Measurements from ENCODE around the gene NMT1. TPM values are rescaled to one million over a fixed set of nuclear protein-coding genes. Genes with fewer than 3 reads are reported as not detected.
"Not testable (repeated sequence)": the region's sequence is repeated elsewhere in the genome, so short reads cannot be mapped to it uniquely, and the experiment has no call there.

NMT1 gene
- total RNA-seq, 1 experiment from 2014 or later: 173 TPM

GRCh38 chr17:45123930-45124796, 63.0 kb downstream of the NMT1 start (continued):
- TF ChIP-seq REST (IDR thresholded peaks at IDR 0.05; ENCODE audit: low read depth): no peak
- TF ChIP-seq POLR2A (IDR thresholded peaks at IDR 0.05; ENCODE audit: borderline replicate concordance, extremely low read depth, insufficient read depth, insufficient read length): no peak
- TF ChIP-seq EZH2 (IDR thresholded peaks at IDR 0.05): no peak

- POLR2A ChIA-PET: interaction anchor here (1.5 kb wide), 1 partner anchor 24 kb away, joined by 4 read pairs; the partner anchor contains the start of gene HEXIM1
- CTCF ChIA-PET: interaction anchor here (0.6 to 3.3 kb wide), 3 partner anchors 11 to 73 kb away, joined by 3 to 18 read pairs (median 3); partner anchors contain the start of genes ACBD4 and HEXIM1
- H2AFZ ChIP-seq (ENCODE audit: low read depth, low read length, poor library complexity, severe bottlenecking); H3K9me3 ChIP-seq (ENCODE audit: control insufficient read depth in 1 of 2, insufficient read depth in 1 of 2, low read depth in 1 of 2, low read length in 2 of 2); RAD21 ChIA-PET (ENCODE audit: low non-redundant PET in 1 of 2, low total read pairs in 2 of 2, uncharacterized antibody in 2 of 2, unreplicated experiment in 2 of 2); ATAC-seq; intact Hi-C loops (cut with micrococcal nuclease); H3K36me3 ChIP-seq (ENCODE audit: control insufficient read depth in 1 of 2, insufficient read depth in 2 of 2, low read length in 2 of 2); H3K9me2 ChIP-seq (ENCODE audit: insufficient read depth); H3K27me3 ChIP-seq (ENCODE audit: insufficient read depth, low read length); BruUV-seq (replicated peaks); DNase-seq (ENCODE audit: low read depth, low spot score); H4K20me1 ChIP-seq (ENCODE audit: insufficient read depth): not testable (repeated sequence)
- Histone ChIP-seq H3K79me2 (ENCODE audit: insufficient read depth, low read length) (peaks cover 67% of the 10 kb centered on the region), H3K27ac (ENCODE audit: low read depth, low read length) (peak overlapping the region; percentile 97), H3K4me3 (replicated peaks in 1 of 2; ENCODE audit: low read depth in 1 of 2, low read length in 2 of 2) (peak overlapping the region; percentile 32 to 57), H3K4me1 (ENCODE audit: control insufficient read depth in 1 of 2, insufficient read depth in 2 of 2, low read length in 2 of 2) (peaks cover 74 to 80% of the 10 kb centered on the region in 2 experiments), H3K9ac (ENCODE audit: low read length) (peak overlapping the region; percentile 64), H3K4me2 (ENCODE audit: low read length) (peak overlapping the region; percentile 94)
- peak; percentile 35; the same call in 1 of the 2 replicates for TF ChIP-seq MAX (IDR thresholded peaks at IDR 0.05)
Observed at GRCh38 chr17:45124797-45125122, 63.6 kb downstream of the NMT1 start.

Measured in HCT116 (cell line).